Motor neuron (in vitro differentiated cells): ENCODE results near the gene ASB16. TPM values are rescaled to one million over a fixed set of nuclear protein-coding genes. Genes with fewer than 3 reads are reported as not detected.

Experiments used
- ATAC-seq, 8 experiments: fragments of 200-7000 bp; cut with Tn5 transposase; replicated peaks in 6 of 8; 2 replicates each; pipeline ENCODE4 v1.8.0; 2021; ENCODE audit warnings: mild to moderate bottlenecking in 8 of 8, moderate library complexity in 8 of 8
- H3K27ac ChIP-seq, 2 donors: fragments of 250-450 bp; sonication (Bioruptor Pico); 2 replicates each; pipeline ENCODE4 v1.9.0; 2021; ENCODE audit warnings: antibody characterized with exemption in 2 of 2, mild to moderate bottlenecking in 2 of 2, moderate library complexity in 1 of 2
- H3K4me1 ChIP-seq, 2 donors: fragments of 250-450 bp; sonication (Bioruptor Pico); replicated peaks in 1 of 2; 2 replicates each; pipeline ENCODE4 v1.6.1; 2021; ENCODE audit warnings: antibody characterized with exemption in 2 of 2, mild to moderate bottlenecking in 2 of 2, moderate library complexity in 1 of 2
- H3K4me3 ChIP-seq, 5 donors: fragments of 250-450 bp; sonication (Bioruptor Pico); 2 replicates each; pipeline ENCODE4 v1.9.0; 2021; ENCODE audit warnings: antibody characterized with exemption in 5 of 5, mild to moderate bottlenecking in 5 of 5, moderate library complexity in 4 of 5
- WGBS, 10 experiments: fragments of 450-650 bp; shearing (Covaris generic); methylation state at CpG; one replicate each; pipeline ENCODE4 v1.0.0; 2022; 5-methylcytosine and 5-hydroxymethylcytosine counted together
- in situ Hi-C, 9 experiments: fragments of 400-800 bp; cut with MboI; loops; one replicate each; pipeline ENCODE4 v1.15.0; 2021; ENCODE audit warnings: low sequenced_read_pairs in 9 of 9, low pct_unique_long_range_greater_than_20kb in 2 of 9; ENCODE audit not compliant: unreplicated experiment in 9 of 9
- total RNA-seq, 8 experiments: library from RNA; unstranded; fragments of 300-600 nt; gene quantifications; 2 replicates each; pipeline versions ENCODE4 v1.2.3 to v1.2.4, GENCODE V29; 2022

The ASB16 gene
- total RNA-seq, 8 experiments from 2014 or later = 0.60 to 3.4 (median 1.5) TPM

DNA sequence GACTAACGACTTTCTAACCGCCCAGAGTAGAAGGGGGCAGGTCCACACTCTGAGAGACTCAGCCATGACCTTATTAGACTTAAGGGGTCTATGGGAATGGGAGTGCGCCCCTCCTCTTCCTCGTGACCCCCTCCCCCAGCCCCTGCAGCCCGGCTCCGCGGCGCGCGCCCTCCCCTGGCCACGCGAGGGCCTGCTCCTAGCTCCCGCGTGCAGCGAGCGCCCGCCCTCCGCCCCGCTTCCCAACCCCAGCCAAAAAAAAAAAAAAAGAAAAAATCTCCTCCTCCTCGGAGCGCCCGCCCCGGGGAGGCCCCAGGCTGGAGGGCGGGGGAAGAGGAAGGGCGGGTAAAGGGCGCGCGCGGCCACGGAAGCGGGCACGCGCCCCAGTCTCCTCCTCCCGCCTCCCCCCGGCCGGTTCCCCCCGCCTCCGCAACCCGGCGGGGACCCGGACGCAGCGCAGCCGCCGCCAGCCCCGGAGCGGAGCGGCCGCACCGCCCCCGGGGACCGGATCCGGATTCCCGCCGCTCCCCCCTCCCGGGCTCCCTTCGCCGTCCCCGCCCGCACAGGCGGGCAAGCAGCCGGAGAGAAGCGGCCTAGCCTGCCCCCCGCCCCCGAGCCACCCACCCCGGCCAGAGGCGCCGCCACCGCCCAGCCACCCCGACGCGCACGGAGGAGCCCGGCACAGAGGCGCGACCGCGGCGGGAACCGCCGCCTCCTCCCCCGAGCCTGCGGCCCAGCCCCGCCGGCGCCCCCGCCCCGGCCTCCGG lies 48.0 kb downstream of the ASB16 start:
- in situ Hi-C loops = loop anchor here in 6 of 9 experiments (10.0 to 25.0 kb wide), 2 partner anchors 106 to 119 kb away; partner anchors contain the start of genes GRN (in 3 of the 6) and SLC25A39 (in 3 of the 6)
- H3K4me1 ChIP-seq = peaks cover 15 to 17% of the 10 kb centered on the region in 2 donors
- peak; percentile 12 to 62 (median 44) for ATAC-seq
- H3K27ac ChIP-seq = peak overlapping the region; percentile 92 to 97
- no CpG with 5 or more reads among the region's 89 CpGs for WGBS, 10 experiments
- peak overlapping the region; percentile 60 to 97 (median 86) for H3K4me3 ChIP-seq

DNA sequence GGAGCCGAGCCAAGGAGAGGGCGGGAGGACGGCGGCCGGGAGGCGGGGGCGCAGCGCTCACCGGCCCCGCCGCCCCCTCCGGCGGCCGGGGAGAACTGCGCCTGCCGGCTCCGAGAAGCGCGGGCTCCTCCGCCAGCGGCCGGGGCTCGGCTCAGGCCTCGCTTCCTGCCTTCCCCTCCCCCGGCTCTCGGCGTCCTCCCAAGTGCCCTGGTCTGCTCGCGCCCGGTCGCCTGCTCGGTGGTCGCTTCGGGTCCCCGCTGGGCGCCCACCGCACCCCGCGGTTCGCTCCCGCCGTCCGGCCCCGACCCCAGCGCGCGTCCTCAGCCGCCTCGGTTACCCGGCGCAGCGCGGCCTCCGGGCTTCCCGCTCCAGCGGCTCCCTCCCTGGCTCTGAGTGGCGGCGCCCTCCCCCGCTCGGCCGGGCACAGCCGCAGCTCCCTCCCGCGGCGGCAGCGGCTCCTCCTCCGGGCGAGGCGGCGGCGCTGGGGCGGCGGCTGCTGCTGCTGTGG lies 48.7 kb downstream of the ASB16 start:
- ATAC-seq = peak; percentile 24 to 50 (median 33)
- Histone ChIP-seq H3K4me1 (peaks cover 15 to 17% of the 10 kb centered on the region in 2 donors), H3K4me3 (peak overlapping the region; percentile 60 to 97 (median 86)), H3K27ac (peak overlapping the region; percentile 92 to 97)
- in situ Hi-C loops = loop anchor here in 6 of 9 experiments (10.0 to 25.0 kb wide), 2 partner anchors 106 to 118 kb away; partner anchors contain the start of genes GRN (in 3 of the 6) and SLC25A39 (in 3 of the 6)
- no CpG with 5 or more reads among the region's 73 CpGs for WGBS, 10 experiments

DNA sequence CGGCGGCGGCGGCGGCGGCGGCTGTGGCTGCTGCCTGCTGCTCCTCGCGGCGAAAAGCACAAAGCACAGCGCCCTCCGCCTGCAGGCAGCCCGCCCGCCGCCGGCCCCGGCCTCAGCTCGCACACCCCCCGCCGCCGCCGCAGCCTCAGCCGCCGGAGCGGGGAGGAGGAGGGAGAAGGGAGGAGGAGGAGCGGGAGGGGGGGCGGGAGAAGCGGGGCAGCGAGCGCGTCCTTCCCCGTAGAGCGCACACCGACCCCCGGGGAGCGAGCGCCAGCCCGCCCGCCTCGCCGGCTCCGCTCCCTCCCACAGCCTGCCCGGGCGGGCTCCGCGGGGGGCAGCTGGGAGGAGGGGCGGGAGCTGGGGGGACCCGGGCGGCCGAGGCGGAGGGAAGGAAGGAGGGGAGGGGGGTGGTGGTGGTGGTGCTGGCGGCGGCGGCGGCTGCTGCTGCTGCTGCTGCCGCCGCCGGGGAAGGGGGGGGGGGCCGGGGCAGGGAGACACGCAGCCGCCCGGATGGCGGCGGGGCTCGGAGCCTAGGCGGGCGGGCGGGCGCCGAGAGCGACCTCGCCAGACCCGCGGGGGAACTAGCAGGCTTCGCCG lies 49.2 kb downstream of the ASB16 start, which contains the start of gene UBTF:
UBTF (minus strand) TSS at position 60 of the 597 bp plus-strand sequence. CDS start 1,446 bp downstream, outside the sequence.
- Histone ChIP-seq H3K27ac (peak within 1 kb of the TSS; percentile 92 to 97), H3K4me3 (peak within 1 kb of the TSS; percentile 60 to 97 (median 86)), H3K4me1 (peaks cover 15 to 17% of the 10 kb centered on the region in 2 donors)
- in situ Hi-C loops = loop anchor here (10.0 to 25.0 kb wide), 4 partner anchors 85 to 118 kb away; partner anchors contain the start of genes SLC25A39 (in 4 of the 9), GRN (in 3 of the 9) and RUNDC3A (in 1 of the 9)
- ATAC-seq = peak in 6 of 8 experiments; percentile 0 to 36 (median 24)
- no CpG with 5 or more reads among the region's 76 CpGs for WGBS, 10 experiments

DNA sequence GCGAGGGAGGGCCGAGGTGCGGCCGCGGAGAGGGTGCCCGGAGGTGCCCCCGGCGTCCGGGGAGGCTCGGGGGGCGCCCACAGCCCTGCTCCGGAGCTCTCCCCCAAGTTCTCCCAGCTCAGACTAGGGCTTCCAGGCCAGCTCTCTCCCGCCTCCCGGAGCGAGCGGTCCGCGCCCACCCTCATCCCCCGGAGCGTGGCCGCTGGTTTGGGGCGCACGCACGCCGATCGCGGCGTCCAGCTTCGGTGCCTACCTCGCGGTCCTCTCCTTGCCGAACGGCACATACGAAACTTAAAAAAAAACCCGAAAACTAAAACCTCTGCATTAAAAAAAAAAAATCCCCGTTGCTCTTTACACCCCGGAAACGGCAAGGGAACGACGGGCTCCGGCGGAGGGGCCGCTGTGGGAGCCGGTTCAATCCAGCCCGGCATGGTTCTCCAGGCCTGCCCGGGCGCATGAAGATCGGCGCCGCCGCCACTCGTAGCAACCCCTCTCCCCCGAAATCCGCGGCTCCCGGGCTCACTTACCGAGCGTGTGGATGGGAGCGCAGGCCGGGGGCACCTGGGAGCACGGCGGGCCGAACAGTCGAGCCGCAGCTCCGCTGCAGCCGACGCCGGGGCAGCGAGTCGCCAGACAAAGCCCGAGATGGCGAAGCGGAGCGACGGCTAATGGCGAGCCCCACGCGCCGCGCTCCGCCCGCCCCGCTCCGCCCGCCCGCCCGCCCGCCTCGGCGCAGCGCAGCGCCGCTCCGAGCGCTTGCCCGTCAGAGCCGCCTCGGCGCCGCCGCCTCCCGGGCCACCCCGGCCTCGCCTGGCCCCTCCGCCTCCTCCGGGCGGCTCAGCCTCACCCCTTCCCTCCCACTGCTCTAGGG lies 49.9 kb downstream of the ASB16 start:
- ATAC-seq = peak; percentile 3 to 27 (median 20)
- Histone ChIP-seq H3K4me1 (peaks cover 15 to 17% of the 10 kb centered on the region in 2 donors), H3K4me3 (peak overlapping the region; percentile 60 to 97 (median 86)), H3K27ac (peak overlapping the region; percentile 92 to 97)
- in situ Hi-C loops = loop anchor here in 6 of 9 experiments (10.0 to 25.0 kb wide), 4 partner anchors 84 to 117 kb away; partner anchors contain the start of genes GRN (in 3 of the 6), RUNDC3A (in 1 of the 6) and SLC25A39 (in 1 of the 6)
- WGBS, 10 experiments = 0 to 3% (median 1%) methylated on average over 8 to 22 of the region's 108 CpGs; no CpG with 5 or more reads in 6 of the 10 experiments

DNA sequence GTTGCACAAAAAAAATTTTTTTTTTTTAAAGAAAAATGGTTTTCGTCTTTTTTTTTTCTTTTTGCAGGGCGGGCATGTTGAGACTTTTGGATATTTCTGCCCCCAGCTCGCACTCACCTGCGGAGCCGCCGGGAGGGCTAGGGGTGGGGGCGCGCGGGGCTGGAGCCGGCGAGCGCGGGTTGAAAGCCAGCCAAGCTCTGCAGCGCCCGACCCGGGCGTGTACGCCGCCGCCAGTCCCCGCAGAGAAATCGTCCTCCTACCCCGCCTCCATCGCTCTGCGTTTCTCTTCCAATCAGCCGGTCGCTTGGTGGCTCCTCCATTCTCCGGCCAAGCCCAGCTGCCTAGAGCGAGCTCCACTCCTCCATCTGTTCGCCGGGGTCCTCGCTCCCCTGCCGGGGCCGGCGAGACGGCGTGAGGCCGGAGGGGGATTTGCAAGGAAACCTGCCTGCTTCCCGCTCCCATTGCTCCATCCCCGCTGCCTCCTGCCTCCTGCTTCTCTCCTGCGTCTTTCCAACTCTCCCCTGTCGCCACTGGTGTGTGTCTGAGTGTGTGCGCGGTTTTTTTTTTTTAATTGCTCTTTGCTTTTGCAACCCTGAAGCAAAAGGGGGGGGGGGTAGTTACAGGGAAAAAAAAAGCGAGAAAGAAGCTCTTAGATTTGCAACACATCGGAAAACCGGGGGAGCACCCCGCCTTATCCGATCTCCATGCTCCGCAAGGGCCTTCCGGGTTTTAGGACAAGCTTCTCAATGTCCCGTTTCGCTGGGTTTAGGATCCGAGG lies 50.8 kb downstream of the ASB16 start:
- H3K4me3 ChIP-seq = peak overlapping the region; percentile 60 to 97 (median 86)
- in situ Hi-C loops = loop anchor here in 6 of 9 experiments (10.0 to 25.0 kb wide), 4 partner anchors 84 to 116 kb away; partner anchors contain the start of genes GRN (in 3 of the 6), RUNDC3A (in 1 of the 6) and SLC25A39 (in 1 of the 6)
- peak; percentile 13 to 53 (median 28) for ATAC-seq
- WGBS, 10 experiments = 0 to 3% (median 0%) methylated on average over 4 to 17 of the region's 54 CpGs; no CpG with 5 or more reads in 2 of the 10 experiments
- peak overlapping the region; percentile 92 to 97 for H3K27ac ChIP-seq
- peaks cover 15 to 17% of the 10 kb centered on the region in 2 donors for H3K4me1 ChIP-seq

GRCh38 chr17:44221862-44222111 lies 51.3 kb downstream of the ASB16 start:
- no peak for ATAC-seq
- in situ Hi-C loops = loop anchor here in 6 of 9 experiments (10.0 to 25.0 kb wide), 4 partner anchors 83 to 116 kb away; partner anchors contain the start of genes GRN (in 3 of the 6), RUNDC3A (in 1 of the 6) and SLC25A39 (in 1 of the 6)
- Histone ChIP-seq H3K4me3 (peak overlapping the region; percentile 60 to 97 (median 86)), H3K4me1 (peaks cover 15 to 17% of the 10 kb centered on the region in 2 donors), H3K27ac (peak overlapping the region; percentile 92 to 97)
- WGBS, 10 experiments = 0 to 7% (median 0%) methylated on average over 1 to 5 of the region's 17 CpGs; no CpG with 5 or more reads in 6 of the 10 experiments

DNA sequence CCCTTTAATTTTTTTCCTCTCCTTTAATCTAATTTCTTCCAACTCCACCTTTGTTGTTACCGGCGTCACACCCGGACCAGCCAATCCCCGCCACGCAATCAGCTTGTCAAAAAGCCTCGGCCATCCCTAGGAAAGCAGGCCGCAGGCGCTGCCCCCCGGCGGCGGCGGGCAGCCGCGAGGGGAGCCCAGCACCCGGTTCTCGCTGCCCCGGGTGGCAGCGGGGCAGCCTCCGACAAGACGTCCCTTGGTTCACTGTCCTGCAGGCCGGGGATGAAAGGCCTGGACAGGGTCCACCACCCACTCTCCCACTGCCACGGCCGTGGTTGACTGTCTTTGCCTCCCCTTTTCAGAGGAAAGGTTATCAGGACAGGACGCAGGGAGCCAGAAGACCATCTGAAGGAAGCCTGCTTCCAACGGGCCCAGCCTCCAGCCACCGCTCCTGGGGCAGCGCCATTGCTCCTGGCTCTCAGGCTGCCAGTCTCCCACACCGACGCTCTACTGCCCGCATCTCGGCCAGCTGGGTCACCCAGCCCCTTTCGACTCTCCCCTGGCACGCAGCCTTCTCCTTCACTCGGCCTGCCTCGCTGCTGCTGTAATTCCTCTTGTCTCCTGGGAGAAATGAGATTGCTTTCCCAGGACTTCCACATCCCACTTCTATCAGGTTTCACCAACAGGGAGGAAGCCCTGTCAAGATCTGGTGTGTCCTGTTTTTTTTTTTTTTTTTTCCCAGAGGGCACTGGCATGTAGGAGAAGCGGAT lies 51.8 kb downstream of the ASB16 start:
- H3K4me3 ChIP-seq = peak overlapping the region; percentile 60 to 97 (median 86)
- in situ Hi-C loops = loop anchor here in 6 of 9 experiments (10.0 to 25.0 kb wide), 4 partner anchors 83 to 115 kb away; partner anchors contain the start of genes GRN (in 3 of the 6), RUNDC3A (in 1 of the 6) and SLC25A39 (in 1 of the 6)
- peaks cover 14 to 15% of the 10 kb centered on the region in 2 donors for H3K4me1 ChIP-seq
- 0 to 12% (median 2%) methylated on average over 1 to 9 of the region's 36 CpGs; no CpG with 5 or more reads in 3 of the 10 experiments for WGBS, 10 experiments
- H3K27ac ChIP-seq = peak overlapping the region; percentile 92 to 97
- ATAC-seq = peak; percentile 2 to 38 (median 18)

DNA sequence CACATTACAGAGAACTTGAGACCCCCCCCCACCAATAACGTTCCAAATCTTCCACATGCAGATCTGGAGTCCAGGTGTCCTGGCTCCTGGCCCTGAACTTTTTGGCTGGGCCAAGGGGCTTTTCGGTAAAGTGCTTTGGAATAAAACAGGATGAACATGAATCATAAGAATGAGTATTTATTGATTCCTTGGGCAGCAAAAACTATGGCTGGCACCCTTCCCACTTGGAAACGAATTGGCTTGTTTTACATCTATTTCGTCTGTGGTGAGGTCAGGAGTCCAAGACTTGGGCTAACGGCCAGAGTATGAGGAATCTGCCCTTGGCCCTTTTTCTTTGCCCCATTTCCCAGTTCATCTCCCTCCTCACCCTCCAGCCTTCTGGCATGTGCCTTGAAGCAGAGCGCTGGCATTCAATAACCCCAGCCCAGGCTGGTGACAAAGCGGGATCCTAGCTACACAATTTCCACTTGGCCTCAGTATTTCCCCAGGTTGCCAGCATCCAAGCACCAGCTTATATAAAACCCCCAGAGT lies 53.1 kb downstream of the ASB16 start:
- no peak overlapping the region for H3K4me3 ChIP-seq
- H3K4me1 ChIP-seq = peaks cover 7 to 9% of the 10 kb centered on the region in 2 donors
- H3K27ac ChIP-seq = no peak overlapping the region
- in situ Hi-C loops = loop anchor here in 6 of 9 experiments (10.0 to 25.0 kb wide), 4 partner anchors 81 to 114 kb away; partner anchors contain the start of genes GRN (in 3 of the 6), RUNDC3A (in 1 of the 6) and SLC25A39 (in 1 of the 6)
- 20 to 90% (median 77%) methylated on average over 1 to 6 of the region's 7 CpGs; no CpG with 5 or more reads in 1 of the 10 experiments for WGBS, 10 experiments
- no peak for ATAC-seq
